ENCODE results near the gene CFD. TPM values are rescaled to one million over a fixed set of nuclear protein-coding genes. Genes with fewer than 3 reads are reported as not detected.

The CFD gene
- total RNA-seq, 3 donors from 2014 or later, result 43.1 to 209 (median 110) TPM

GRCh38 chr19:861756-862580, 2.5 kb downstream of the CFD start:
- intact Hi-C loops (cut with DNase I, micrococcal nuclease), result loop anchor here (5.0 to 10.0 kb wide), 2 partner anchors 55 to 63 kb away; partner anchors contain the start of genes ARID3A (in 1 of the 2) and KISS1R (in 1 of the 2)
- TF ChIP-seq CTCF (IDR thresholded peaks at IDR 0.05), result no peak
- Histone ChIP-seq H3K4me3 (no peak overlapping the region), H3K9me3 (no peaks in the 10 kb centered on the region), H3K36me3 (ENCODE audit: low read depth) (no peaks in the 10 kb centered on the region), H3K4me1 (ENCODE audit: low read depth) (peaks cover 10% of the 10 kb centered on the region)
- DNase-seq, result peak; percentile 75 to 89 (median 82)
- peak; percentile 72 for ATAC-seq

GRCh38 chr19:862581-863314, 3.3 kb downstream of the CFD start:
- ATAC-seq (peak; percentile 56), DNase-seq (peak; percentile 82 to 88 (median 85))
- H3K4me3 ChIP-seq, result no peak overlapping the region
- intact Hi-C loops (cut with DNase I, micrococcal nuclease), result loop anchor here (5.0 to 10.0 kb wide), 2 partner anchors 55 to 62 kb away; partner anchors contain the start of genes ARID3A (in 1 of the 2) and KISS1R (in 1 of the 2)
- no peaks in the 10 kb centered on the region for H3K9me3 ChIP-seq
- peaks cover 10% of the 10 kb centered on the region for H3K4me1 ChIP-seq (ENCODE audit: low read depth)
- no peak for TF ChIP-seq CTCF (IDR thresholded peaks at IDR 0.05)
- no peaks in the 10 kb centered on the region for H3K36me3 ChIP-seq (ENCODE audit: low read depth)

DNA sequence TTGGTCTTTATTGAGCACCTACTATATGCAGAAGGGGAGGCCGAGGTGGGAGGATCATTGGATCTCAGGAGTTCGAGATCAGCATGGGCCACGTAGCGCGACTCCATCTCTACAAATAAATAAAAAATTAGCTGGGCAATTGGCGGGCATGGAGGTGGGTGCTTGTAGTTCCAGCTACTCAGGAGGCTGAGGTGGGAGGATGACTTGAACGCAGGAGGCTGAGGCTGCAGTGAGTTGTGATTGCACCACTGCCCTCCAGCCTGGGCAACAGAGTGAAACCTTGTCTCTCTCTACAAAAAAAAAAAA, 3.8 kb downstream of the CFD start:
- Histone ChIP-seq H3K36me3 (ENCODE audit: low read depth) (no peaks in the 10 kb centered on the region), H3K9me3 (no peaks in the 10 kb centered on the region), H3K4me3 (no peak overlapping the region), H3K4me1 (ENCODE audit: low read depth) (peaks cover 10% of the 10 kb centered on the region)
- TF ChIP-seq CTCF (IDR thresholded peaks at IDR 0.05), result no peak
- intact Hi-C loops (cut with DNase I, micrococcal nuclease), result loop anchor here (5.0 to 10.0 kb wide), 2 partner anchors 54 to 62 kb away; partner anchors contain the start of genes ARID3A (in 1 of the 2) and KISS1R (in 1 of the 2)
- ATAC-seq, result no peak
- DNase-seq, result no peak

GRCh38 chr19:866769-867300, 7.4 kb downstream of the CFD start:
- Histone ChIP-seq H3K4me3 (no peak overlapping the region), H3K4me1 (ENCODE audit: low read depth) (peaks cover 11% of the 10 kb centered on the region), H3K9me3 (no peaks in the 10 kb centered on the region), H3K36me3 (ENCODE audit: low read depth) (no peaks in the 10 kb centered on the region)
- ATAC-seq (no peak), DNase-seq (no peak)
- TF ChIP-seq CTCF (IDR thresholded peaks at IDR 0.05), result no peak
- intact Hi-C loops (cut with DNase I, micrococcal nuclease), result loop anchor here in 1 of 2 donors (10.0 kb wide), 1 partner anchor 58 kb away; the partner anchor contains the start of gene ARID3A

GRCh38 chr19:867301-867793, 7.9 kb downstream of the CFD start:
- DNase-seq, result no peak
- no peak for ATAC-seq
- H3K4me3 ChIP-seq, result no peak overlapping the region
- H3K36me3 ChIP-seq (ENCODE audit: low read depth), result no peaks in the 10 kb centered on the region
- intact Hi-C loops (cut with DNase I, micrococcal nuclease), result loop anchor here in 1 of 2 donors (10.0 kb wide), 1 partner anchor 57 kb away; the partner anchor contains the start of gene ARID3A
- TF ChIP-seq CTCF (IDR thresholded peaks at IDR 0.05), result no peak
- no peaks in the 10 kb centered on the region for H3K9me3 ChIP-seq
- peaks cover 16% of the 10 kb centered on the region for H3K4me1 ChIP-seq (ENCODE audit: low read depth)
